PFSK-1 (cell line): ENCODE measurements around the gene HMGCLL1.

Source experiments
- FOXP2 ChIP-seq: optimal IDR thresholded peaks from 2 replicates; pipeline ENCODE3; 2011; ENCODE audit warnings: borderline replicate concordance, control low read depth, inconsistent platforms; ENCODE audit not compliant: insufficient read depth; ENCODE audit errors: extremely low read length, extremely low read depth
- POLR2AphosphoS5 ChIP-seq: IDR thresholded peaks from 2 replicates; pipeline ENCODE4 v1.6.1; 2012; ENCODE audit warnings: low read depth, mild to moderate bottlenecking, control low read depth, low read length, moderate library complexity
- REST ChIP-seq, 2 experiments: IDR thresholded peaks; 2 replicates each; pipeline versions ENCODE4 v1.6.1 to v1.8.0; 2011 to 2012; ENCODE audit warnings: low read depth in 2 of 2, low read length in 2 of 2, control low read depth in 1 of 2, inconsistent platforms in 1 of 2, mild to moderate bottlenecking in 1 of 2, moderate library complexity in 1 of 2; ENCODE audit not compliant: insufficient read depth in 1 of 2
- SIN3A ChIP-seq: IDR thresholded peaks from 2 replicates; pipeline ENCODE4 v1.6.1; 2012; ENCODE audit warnings: mild to moderate bottlenecking, low read length, moderate library complexity, borderline replicate concordance; ENCODE audit not compliant: insufficient read depth
- TAF1 ChIP-seq: IDR thresholded peaks from 2 replicates; pipeline ENCODE4 v1.6.1; 2012; ENCODE audit warnings: low read length, control low read depth, borderline replicate concordance; ENCODE audit not compliant: insufficient read depth

The HMGCLL1 gene

GRCh38 chr6:55516736-55517135 lies 62.3 kb downstream of the HMGCLL1 start:
- no peak for TF ChIP-seq SIN3A
- no peak for TF ChIP-seq FOXP2
- no peak for TF ChIP-seq POLR2AphosphoS5
- TF ChIP-seq TAF1 = no peak
- no peak for TF ChIP-seq REST (IDR thresholded peaks at IDR 0.05; ENCODE audit: insufficient read depth in 1 of 2, low read depth in 2 of 2, low read length in 2 of 2)

- TF ChIP-seq SIN3A (no peak), REST (IDR thresholded peaks at IDR 0.05; ENCODE audit: insufficient read depth in 1 of 2, low read depth in 2 of 2, low read length in 2 of 2) (no peak), TAF1 (no peak), POLR2AphosphoS5 (no peak), FOXP2 (no peak)
These were observed 66.1 kb downstream of the HMGCLL1 start for GRCh38 chr6:55512904-55513303.

GRCh38 chr6:55511122-55511800 lies 67.7 kb downstream of the HMGCLL1 start:
- no peak for TF ChIP-seq FOXP2
- no peak for TF ChIP-seq TAF1
- no peak for TF ChIP-seq REST (IDR thresholded peaks at IDR 0.05; ENCODE audit: insufficient read depth in 1 of 2, low read depth in 2 of 2, low read length in 2 of 2)
- no peak for TF ChIP-seq SIN3A
- TF ChIP-seq POLR2AphosphoS5 = no peak

- no peak for TF ChIP-seq SIN3A
- no peak for TF ChIP-seq TAF1
- TF ChIP-seq REST (IDR thresholded peaks at IDR 0.05; ENCODE audit: insufficient read depth in 1 of 2, low read depth in 2 of 2, low read length in 2 of 2) = no peak
These were observed 79.4 kb downstream of the HMGCLL1 start for GRCh38 chr6:55499591-55499990.

GRCh38 chr6:55497694-55498093 lies 81.3 kb downstream of the HMGCLL1 start:
- no peak for TF ChIP-seq SIN3A
- no peak for TF ChIP-seq FOXP2
- no peak for TF ChIP-seq POLR2AphosphoS5
- TF ChIP-seq TAF1 = no peak
- TF ChIP-seq REST (IDR thresholded peaks at IDR 0.05; ENCODE audit: insufficient read depth in 1 of 2, low read depth in 2 of 2, low read length in 2 of 2) = no peak
